ENCODE results near the gene SHH. TPM values are rescaled to one million over a fixed set of nuclear protein-coding genes. Genes with fewer than 3 reads are reported as not detected.
"Not testable (repeated sequence)": the region's sequence is repeated elsewhere in the genome, so short reads cannot be mapped to it uniquely, and the experiment has no call there.

SHH gene
- total RNA-seq, 1 experiment from 2014 or later, result 7.9 TPM

GRCh38 chr7:155821851-155822250, 9.6 kb upstream of the SHH start:
- no peak for DNase-seq (ENCODE audit: extremely low read depth, low read depth)

DNA sequence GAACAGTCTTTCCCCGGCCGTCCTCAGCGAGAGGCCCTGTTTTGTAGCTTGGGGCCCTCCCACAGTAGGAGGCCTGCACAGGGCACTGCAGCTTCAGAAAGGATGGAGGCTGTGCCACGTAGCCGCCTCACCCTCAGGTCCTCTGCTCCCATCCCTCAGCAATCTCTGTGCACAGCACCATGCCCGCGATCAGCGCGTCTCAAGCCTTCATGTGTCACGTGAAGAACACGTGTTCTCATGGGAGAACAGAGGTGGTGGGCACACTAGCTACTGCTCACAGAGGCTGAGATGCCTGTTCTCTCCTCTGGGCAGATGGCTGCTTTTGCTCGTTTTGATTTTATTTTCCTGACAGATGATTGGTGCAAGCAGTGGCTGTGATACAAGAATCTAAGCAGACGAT, 8.5 kb upstream of the SHH start:
- no peak for DNase-seq (ENCODE audit: extremely low read depth, low read depth)

- no peak for DNase-seq (ENCODE audit: extremely low read depth, low read depth)
Measured at GRCh38 chr7:155820246-155820645, 8.0 kb upstream of the SHH start.

DNA sequence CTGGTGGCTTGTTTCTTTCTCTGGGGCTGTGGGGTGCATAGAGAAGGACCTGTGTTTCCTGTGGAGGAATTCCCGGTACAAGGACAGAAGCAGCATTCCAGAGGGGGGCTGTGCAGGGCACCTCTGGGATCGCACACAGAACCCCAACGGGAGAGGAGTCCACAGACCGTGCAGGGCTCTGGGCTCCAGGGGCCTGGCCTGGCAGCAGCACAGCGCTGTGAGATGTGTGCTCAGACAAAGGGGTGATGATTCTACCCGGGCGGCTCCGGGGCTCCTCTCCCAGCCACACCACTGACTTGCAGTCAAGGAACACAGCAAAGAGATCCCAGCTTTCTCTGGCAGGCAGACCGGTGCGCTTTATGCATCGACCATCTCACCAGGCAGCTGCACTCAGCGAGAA, 6.9 kb upstream of the SHH start:
- no peak for DNase-seq (ENCODE audit: extremely low read depth, low read depth)

- no peak for DNase-seq (ENCODE audit: extremely low read depth, low read depth)
Measured at GRCh38 chr7:155818820-155819168, 6.5 kb upstream of the SHH start.

DNA sequence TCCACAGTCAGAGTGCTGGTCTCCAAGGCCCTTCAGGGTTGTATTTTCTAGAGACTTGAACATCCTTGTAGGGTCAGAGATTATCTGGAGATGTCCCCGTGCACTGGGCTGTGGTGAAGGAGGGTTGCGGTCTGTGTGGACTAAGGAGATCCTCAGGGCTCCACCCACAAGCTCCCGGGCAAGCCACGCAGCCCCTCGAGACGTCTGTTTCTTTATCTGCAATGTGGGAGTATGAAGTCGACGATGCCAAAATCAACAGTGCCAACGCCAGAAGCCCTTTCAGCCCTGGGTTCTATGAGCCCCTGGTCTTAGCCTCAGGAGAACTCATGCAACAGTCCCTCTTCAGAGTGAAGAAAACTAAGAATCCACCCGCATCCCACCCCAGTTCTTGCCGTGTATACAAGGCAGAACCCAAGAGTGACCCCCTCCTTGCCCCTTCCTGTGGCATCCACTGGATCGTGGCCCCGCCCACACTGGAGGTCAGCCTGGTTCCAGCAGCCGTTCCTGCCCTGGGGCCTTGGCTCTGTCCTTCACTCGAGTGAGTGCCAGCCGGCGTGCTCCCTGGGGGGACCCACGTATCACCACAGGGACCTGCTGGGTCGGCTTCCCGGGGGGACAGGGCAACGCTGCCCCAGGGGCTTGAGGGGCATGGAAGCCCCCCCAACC, 6.0 kb upstream of the SHH start:
- DNase-seq (ENCODE audit: extremely low read depth, low read depth), result no peak

DNA sequence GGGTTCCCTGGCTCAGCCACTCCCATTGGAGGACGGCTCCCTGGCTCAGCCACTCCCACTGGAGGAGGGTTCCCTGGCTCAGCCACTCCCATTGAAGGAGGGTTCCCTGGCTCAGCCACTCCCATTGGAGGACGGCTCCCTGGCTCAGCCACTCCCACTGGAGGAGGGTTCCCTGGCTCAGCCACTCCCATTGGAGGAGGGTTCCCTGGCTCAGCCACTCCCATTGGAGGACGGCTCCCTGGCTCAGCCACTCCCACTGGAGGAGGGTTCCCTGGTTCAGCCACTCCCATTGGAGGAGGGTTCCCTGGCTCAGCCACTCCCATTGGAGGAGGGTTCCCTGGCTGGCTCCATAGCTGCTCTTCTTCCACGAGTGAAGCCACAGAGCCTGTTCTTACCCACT, 5.3 kb upstream of the SHH start:
- DNase-seq (ENCODE audit: extremely low read depth, low read depth), result not testable (repeated sequence)

DNA sequence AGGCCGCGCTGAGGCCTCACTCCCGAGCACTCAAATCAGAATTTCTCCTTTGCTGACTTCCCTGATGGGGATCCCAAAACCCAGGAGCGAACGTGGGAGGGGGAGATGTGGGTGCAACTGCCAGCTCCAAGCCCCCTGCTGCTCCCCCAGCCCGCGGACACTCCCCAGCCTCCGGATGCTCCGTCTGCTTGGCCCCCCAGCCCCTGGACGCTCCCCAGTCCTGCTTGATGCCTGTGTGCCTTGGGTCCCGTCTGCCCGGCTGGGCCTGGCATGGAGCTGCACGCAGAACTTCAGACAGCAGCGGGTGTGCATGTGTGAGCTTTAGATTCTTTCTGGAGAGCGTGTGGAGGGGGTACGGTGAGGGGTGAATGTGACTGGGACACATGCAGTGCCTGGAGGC, 4.7 kb upstream of the SHH start:
- no peak for DNase-seq (ENCODE audit: extremely low read depth, low read depth)

GRCh38 chr7:155816192-155816508, 3.9 kb upstream of the SHH start:
- no peak for DNase-seq (ENCODE audit: extremely low read depth, low read depth)

- DNase-seq (ENCODE audit: extremely low read depth, low read depth), result peak; percentile 55
Measured at GRCh38 chr7:155815332-155816191, 3.3 kb upstream of the SHH start.

GRCh38 chr7:155814316-155815276, 2.3 kb upstream of the SHH start:
- DNase-seq (ENCODE audit: extremely low read depth, low read depth), result no peak

- DNase-seq (ENCODE audit: extremely low read depth, low read depth), result no peak
Measured at GRCh38 chr7:155813546-155814315, 1.5 kb upstream of the SHH start.

DNA sequence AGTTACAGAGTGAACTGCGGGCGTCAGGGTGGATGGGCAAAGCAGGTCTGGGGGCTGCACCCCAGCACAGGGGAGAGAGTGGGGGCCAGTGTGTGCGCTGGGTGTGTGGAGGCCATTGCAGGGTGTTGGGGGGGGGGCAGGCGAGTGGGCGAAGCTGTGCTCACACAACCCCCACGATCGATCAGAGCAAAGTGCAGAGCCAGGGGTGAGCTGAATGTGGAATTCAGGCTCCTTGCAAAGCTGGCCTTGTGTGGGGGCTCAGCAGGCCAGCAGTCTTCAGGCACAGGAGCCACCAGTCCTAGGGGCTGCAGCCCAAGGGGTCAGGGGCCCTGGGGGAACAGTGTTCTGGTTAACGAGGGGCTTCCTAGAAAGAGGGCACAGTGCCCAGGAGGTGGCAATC, 862 bp upstream of the SHH start:
- DNase-seq (ENCODE audit: extremely low read depth, low read depth), result no peak

DNA sequence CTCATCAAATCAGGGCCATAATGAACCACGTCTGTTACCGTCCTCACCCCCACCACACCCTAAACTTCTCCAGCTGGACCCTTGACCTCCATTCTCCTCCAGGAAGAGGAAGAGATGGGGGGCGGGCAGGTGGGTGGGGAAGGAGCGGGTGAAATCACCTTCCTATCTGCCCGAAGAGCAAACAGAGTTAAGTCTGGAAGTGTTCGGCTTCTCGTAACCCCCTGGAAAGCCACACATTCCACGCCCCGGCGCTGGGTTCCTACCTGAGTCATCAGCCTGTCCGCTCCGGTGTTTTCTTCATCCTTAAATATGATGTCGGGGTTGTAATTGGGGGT, 736 bp downstream of the SHH start:
- no peak for DNase-seq (ENCODE audit: extremely low read depth, low read depth)

DNA sequence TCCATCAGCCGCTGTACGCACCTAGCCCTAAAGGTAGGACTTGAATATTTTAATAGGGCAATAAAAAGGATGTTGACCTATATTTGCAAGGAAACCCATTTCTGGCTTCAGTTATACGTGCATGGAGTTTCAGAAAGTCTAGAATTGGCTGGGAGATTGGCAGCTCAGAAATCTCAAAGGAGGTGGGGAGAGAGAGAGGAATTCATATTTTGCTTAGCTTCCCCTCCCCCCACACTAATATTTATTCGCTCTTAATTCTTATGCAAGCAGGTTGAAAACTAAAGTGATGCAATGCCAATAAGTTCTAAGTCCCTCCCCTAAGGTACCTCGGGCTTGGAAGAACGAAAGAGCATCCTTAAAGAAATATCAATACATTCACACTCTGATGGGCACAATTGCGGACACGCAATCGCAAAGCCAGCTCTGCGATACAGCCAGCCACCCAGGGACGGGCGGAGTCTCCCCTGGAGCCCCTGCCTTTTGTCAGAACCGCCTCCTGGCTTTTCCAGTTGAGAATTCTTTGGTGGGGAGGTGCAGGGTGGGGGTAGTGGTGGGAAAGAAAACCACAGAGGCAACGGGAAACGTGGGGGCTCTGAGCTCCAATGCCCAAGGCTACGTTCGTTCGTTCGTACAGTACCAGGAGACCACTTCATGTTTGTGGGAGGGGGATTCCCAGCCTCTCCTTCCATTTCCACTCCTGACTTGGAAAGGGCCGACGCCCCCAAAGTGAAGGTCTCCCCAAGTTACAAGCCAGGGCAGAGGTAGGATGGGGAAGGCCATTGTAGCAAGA, 1.3 kb downstream of the SHH start:
- DNase-seq (ENCODE audit: extremely low read depth, low read depth), result no peak

DNA sequence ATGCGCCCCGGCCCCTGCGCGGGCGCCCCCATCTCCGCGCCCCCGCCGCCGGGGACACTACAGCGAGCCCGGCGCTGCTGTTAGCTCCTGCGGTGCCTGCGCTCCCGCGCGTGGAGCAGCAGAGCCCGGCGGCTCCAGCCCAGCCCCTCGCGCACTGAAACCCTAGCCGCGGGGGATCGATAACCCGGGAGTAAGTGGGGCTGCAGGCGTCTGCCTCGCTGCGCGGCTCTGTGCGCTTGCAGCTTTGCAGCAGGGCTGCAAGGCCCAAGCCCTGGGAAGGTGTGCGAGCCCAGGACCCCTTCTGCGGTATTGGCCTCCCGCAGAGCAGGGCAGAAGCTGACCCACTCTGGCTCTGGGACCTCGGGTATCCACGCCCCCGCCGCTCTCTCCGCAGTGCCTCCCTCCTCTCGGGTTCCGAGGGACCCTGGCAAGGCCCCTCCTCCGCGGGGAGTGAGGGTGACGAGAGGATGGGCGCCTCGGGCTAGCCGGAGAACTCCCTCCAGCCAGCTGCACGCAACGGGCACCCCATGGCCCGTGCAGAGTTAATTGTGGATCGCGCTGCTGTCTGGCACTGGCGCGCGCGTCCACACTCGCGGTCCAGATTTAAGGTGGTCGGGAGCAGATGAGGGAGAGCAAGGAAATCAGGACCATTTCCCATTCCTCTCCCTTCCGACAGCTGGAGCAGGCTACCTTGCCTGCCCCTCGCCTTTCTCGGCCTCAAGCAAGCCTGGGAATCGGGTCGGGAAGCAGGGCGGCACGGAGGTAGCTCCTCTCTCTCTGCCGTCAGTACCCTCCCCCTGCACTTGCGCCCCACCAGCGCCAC, 2.1 kb downstream of the SHH start:
- DNase-seq (ENCODE audit: extremely low read depth, low read depth), result no peak

DNA sequence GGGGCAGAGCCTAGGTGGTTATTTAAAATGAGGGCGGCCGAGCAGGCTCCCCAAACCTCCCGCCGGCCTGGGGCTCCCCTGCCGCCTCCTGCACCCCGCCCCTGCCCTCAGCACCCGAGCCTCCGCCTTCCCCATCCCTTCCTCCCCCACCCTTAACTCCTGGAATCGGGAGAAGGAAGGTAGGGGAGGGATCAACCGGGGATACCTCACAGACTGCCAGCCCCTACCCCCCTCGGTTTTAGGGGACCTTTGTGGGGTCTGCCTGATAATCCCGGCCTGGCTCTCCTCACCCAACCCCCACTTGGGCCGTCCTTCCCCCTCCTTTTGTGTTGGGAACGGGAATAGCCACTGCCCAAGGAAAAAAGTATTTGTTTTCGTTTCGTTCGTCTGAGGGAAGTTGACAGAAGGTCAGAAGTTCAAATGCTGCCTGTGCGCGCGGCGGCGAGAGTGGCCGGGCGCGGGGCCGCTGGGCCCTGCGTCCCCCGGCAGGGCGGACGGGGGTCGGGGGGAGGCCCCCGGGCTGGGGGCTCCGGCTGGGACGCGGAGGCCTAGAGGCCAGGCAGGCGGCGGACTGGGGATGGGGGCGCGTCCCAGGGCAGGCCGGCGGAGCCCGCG, 2.8 kb downstream of the SHH start:
- no peak for DNase-seq (ENCODE audit: extremely low read depth, low read depth)

DNA sequence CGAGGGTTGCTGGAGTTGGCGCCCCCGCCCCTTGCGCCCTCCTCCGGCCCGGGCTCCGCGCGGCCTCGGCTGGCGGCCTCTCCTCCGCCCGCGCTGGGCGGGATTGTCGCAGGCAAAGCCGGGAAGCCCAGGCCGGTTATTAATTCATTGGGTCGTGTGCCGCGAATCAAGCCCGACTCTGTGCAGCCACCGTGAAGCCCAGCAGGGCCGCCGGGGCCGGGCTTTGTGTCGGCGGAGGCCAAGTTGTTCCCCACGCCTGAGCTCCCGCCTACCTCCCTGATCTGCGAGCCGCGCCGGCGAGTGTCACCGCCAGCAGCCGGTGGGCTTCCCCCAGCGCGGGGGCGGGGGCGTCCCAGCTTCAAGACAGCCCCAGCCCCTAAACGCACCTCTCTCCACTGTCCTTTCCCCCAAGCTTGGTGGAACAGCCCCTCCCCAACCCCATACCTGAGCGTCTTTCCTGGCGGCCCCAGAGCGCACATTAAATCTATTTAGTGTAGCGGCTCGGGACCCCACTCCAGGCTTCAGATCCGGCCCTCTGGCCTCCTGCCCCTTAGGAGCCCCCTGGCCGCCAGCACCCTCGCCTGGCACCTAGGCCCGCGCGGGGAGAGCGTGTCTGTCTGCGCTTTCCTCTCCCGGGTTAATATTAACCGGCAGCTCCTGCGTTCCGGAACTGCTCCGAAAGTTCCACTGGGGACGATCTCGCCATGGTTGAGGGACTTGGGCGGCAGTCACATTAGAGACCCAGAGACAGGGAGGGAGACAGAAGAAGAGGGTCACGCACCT, 3.5 kb downstream of the SHH start:
- no peak for DNase-seq (ENCODE audit: extremely low read depth, low read depth)

All from NCI-H460 (cell line).